Fibroblast of villous mesenchyme (primary cell): Measurements from ENCODE around the gene CSRP1. TPM values are rescaled to one million over a fixed set of nuclear protein-coding genes. Genes with fewer than 3 reads are reported as not detected.
A peak's percentile ranks its signal among the peaks of the same experiment; 100 is the strongest.
"Not testable (repeated sequence)": the region's sequence is repeated elsewhere in the genome, so short reads cannot be mapped to it uniquely, and the experiment has no call there.

Experiments
- DNase-seq: peaks from one replicate; pipeline ENCODE4 v3.0.0-alpha.2; 2010; ENCODE audit warnings: low read depth
- H3K4me3 ChIP-seq: 2 replicates; pipeline ENCODE4 v1.5.1; 2011; ENCODE audit warnings: low read depth, mild to moderate bottlenecking, low read length
- total RNA-seq: library from RNA; depleted of rRNA; stranded (reverse); fragments of >200 nt; gene quantifications from 2 replicates; pipeline ENCODE4 v1.2.3, GENCODE V29; 2012
- TF ChIP-seq, protein P1 (sequence below): IDR thresholded peaks from 2 replicates; pipeline ENCODE4 v1.5.1; 2012; ENCODE audit warnings: low read depth, mild to moderate bottlenecking, low read length; ENCODE audit not compliant: insufficient read depth

Gene CSRP1
- total RNA-seq, 1 donor, result 931 TPM

DNA sequence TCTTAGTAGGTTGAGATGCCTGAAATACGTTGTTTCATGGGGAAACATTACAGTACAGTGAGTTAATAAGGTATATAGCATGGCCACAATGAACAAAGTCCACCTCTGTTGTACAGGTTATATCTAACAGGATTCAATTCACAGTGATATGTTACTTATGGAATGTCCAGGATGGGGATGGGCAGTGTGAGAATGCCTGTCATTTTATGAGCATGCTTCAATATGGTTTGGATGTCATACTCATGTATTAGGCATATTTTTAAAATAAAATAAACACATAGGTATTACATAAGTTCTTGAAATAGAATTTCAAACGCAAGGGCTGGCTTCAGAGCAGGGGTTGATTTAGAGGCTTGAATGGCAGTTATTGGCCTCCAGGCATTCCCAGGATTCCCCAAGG, 31.8 kb downstream of the CSRP1 start:
- TF ChIP-seq, protein P1, sequence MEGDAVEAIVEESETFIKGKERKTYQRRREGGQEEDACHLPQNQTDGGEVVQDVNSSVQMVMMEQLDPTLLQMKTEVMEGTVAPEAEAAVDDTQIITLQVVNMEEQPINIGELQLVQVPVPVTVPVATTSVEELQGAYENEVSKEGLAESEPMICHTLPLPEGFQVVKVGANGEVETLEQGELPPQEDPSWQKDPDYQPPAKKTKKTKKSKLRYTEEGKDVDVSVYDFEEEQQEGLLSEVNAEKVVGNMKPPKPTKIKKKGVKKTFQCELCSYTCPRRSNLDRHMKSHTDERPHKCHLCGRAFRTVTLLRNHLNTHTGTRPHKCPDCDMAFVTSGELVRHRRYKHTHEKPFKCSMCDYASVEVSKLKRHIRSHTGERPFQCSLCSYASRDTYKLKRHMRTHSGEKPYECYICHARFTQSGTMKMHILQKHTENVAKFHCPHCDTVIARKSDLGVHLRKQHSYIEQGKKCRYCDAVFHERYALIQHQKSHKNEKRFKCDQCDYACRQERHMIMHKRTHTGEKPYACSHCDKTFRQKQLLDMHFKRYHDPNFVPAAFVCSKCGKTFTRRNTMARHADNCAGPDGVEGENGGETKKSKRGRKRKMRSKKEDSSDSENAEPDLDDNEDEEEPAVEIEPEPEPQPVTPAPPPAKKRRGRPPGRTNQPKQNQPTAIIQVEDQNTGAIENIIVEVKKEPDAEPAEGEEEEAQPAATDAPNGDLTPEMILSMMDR, result no peak
- DNase-seq, result no peak
- H3K4me3 ChIP-seq, result no peak overlapping the region

DNA sequence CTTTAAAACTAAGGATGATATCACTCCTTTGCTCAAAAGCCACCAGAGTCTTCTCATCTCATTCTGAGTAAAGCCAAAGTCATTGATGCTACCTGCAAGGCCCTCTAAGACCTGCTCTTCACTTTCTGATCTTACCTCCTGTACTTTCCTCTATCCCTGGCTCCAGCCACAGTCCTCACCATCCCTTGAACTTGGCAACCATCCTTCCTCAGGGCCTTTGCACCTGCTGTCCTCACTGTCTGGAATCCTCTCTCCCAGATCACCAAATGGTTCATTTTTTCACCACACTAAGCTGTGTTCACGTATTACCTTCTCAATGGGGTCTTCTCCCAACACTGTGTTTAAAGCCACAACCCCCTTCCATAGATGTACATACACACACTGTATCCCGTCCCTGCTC, 33.6 kb downstream of the CSRP1 start:
- H3K4me3 ChIP-seq, result no peak overlapping the region
- TF ChIP-seq, protein P1, result no peak
- DNase-seq, result no peak

DNA sequence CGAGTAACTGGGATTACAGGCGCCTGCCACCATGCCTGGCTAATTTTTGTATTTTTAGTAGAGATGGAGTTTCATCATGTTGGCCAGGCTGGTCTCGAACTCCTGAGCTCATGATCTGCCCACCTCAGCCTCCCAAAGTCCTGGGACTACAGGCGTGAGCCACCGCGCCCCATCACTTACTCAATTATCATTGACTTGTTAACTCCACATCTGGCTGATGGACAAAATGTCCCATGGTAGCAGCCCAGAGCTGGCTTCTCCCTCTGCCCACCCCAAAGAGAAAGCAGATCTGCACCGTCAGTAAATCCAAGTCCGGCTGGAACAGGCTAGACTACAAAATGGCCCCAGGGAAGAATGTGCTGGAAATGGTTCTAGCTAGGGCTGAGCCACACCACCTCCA, 34.6 kb downstream of the CSRP1 start:
- not testable (repeated sequence) for H3K4me3 ChIP-seq, DNase-seq

DNA sequence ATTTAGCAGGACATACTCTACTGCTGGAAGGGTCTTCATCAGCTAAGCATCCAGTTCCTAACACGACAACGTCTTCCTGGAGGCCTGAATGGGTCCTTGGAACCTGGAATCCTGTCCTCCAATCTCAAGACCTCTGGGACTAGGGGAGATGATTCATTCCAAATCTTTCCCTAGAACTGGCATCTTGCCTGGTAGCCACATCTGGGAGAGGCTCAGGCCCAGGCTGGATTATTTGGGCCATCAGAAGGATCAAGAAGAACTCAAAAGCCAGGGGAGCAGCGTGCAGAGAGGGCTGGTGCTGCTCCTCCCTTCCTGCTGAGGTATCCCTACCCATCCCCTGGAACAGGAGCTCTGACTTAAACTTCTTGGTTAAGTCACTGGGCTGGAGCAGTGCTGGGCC, 35.2 kb downstream of the CSRP1 start:
- H3K4me3 ChIP-seq, result no peak overlapping the region
- DNase-seq, result peak; percentile 77
- TF ChIP-seq, protein P1, result no peak

DNA sequence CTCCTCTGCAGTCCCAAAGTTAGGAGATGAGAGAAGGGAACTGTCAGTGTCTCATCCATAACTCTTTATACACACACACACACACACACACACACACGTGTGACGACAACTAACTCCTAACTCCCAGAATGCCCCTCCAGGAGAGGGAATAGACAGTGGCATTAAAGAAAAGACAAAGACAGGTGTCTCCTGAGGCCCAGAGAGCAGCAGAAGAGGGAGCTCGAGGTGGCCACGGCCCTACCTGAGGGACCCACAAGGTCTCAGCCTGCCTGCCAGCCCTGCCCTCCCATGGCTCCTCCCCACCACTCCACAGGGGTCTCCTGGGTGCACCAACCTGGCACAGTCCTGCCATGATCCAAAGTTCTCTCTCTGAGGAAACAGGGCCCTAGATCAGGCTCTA, 36.3 kb downstream of the CSRP1 start:
- H3K4me3 ChIP-seq, result no peak overlapping the region
- DNase-seq, result no peak
- TF ChIP-seq, protein P1, result no peak

GRCh38 chr1:201469645-201470074, 37.3 kb downstream of the CSRP1 start:
- DNase-seq, result no peak
- peak overlapping the region; percentile 98 for H3K4me3 ChIP-seq
- TF ChIP-seq, protein P1, result no peak

GRCh38 chr1:201468844-201469644, 37.9 kb downstream of the CSRP1 start, which contains the start of gene PHLDA3:
TSS of gene PHLDA3 (minus strand) at chr1:201469188. CDS start at chr1:201468786, 402 bp downstream.
- DNase-seq, result peak; percentile 94
- TF ChIP-seq, protein P1, result no peak
- H3K4me3 ChIP-seq, result peak within 1 kb of the TSS; percentile 98
